ENCODE data around the gene TMEM132C.
"Not testable (repeated sequence)": the region's sequence is repeated elsewhere in the genome, so short reads cannot be mapped to it uniquely, and the experiment has no call there.

Gene TMEM132C

DNA sequence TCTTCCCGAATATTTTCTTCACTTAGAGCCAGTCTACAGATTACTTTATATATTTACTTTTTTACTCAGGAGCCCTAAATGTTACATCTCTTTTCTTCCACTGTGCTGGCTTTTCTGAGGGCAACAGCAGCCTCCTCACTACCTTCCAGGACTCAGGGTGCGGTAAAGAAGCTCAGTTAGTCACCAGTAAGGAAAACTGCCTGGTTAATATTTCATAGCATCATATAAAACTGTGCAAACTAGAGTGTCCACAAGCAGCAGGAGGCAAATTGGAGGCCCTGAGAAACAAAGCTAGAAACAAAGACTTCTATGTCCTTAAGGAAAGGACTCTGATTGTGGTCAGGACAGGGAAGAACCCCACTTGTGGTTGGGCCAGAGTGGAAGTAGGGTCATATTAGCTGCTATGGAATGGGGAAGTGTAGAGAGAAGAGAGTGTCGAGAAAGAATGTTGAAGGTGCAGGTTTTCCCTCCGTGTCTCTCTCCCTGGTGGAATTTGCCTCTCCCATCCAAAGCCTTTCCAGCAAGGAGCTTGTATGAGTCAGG lies 336.7 kb downstream of the TMEM132C start:
- no peak for FAIRE-seq

DNA sequence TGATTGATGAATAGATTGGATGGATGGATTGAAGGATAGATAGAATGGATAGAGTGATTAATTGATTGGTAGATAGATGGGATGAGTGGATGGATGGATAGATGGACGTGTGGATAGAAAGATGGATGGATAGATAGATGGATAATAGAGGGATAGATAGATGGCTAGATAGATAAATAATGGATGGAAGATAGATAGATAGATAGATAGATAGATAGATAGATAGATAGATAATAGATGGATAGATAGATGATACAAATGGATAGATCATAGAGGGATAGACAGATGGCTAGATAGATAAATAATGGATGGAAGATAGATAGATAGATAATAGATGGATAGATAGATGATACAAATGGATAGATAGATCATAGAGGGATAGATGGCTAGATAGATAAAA lies 337.2 kb downstream of the TMEM132C start:
- DNase-seq (ENCODE audit: insufficient read length, low spot score); FAIRE-seq: not testable (repeated sequence)

More for the DNA sequence above, 336.7 kb downstream of the TMEM132C start:
- no peak for DNase-seq (ENCODE audit: insufficient read length, low spot score)

DNA sequence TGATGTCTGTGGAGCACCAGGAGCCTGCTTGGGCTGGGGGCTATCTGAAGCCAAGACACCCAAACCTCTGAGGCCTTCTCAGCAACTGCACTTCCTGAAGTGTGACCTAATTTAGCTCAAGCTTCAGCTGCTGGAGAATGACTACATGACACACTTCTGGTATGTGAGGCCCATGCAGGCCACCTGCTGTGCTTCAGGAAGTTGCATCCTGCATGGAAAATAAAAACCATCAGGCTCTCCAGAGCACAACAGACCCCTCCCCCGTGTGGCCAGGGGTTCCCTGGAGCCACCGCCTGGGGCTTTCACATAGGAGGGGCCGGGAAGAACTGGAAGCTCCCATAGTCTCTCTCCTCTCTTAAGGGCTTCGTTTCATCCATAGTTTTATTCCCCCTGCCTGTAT lies 339.1 kb downstream of the TMEM132C start:
- FAIRE-seq, result no peak

DNA sequence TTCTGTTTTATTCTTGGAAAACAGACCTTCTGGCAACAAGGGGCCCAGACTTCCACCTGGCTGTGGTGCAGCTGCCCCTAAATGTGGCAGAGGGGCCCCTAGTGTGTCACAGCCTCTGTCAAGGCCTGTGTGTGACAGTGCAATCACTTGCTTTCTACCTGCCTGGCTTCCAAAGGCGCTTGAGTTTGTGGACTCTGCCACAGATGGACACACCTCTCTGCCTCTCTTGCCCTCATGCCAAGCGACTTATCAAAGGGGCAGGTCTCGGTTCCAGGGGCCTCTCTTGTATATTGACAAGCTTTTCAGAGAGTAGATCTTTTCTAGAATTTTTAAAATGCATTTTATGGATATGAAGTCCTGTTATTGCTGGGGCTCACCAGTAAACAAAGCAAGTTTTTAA lies 339.6 kb downstream of the TMEM132C start:
- no peak for DNase-seq (ENCODE audit: insufficient read length, low spot score)
- no peak for FAIRE-seq

More for the DNA sequence above, 339.1 kb downstream of the TMEM132C start:
- DNase-seq (ENCODE audit: insufficient read length, low spot score), result no peak

DNA sequence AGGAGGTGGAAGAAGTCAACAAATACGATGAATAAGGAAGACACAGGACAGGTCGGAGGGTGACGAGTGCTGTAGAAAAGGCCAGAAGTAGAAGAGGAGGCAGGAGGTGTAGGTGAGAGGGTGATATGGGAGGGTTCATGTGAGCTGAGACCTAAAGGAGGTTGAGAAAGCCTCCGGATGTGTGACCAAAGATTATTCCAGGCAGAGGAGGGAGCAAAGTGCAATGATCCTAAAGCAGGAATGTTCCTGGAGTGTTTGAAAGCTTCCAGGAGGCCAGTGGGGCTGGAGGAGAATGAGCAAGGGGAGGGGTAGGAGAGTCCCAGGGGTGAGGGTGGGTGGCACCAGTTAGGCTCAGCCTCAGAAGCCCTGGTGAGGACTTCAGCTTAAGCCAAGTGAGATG lies 340.0 kb downstream of the TMEM132C start:
- no peak for DNase-seq (ENCODE audit: insufficient read length, low spot score)
- FAIRE-seq, result no peak

DNA sequence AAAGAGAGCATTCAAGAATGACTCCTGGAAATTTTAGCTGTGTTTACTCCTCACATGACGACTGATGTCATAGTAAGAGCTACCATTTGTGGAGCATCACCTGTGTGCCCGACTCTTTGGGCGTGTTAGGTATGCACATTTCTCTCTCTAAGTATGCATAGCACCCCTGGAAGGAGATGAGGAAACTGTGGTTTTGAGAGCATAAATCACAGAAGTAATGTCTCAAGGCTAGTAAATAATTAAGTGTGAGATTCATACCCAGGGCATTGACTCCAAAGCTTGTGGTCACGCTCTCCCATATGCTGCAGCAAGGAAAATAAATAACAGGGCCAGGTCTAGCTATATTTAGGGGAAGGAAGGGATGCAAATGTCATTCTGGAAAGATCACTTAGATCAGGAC lies 340.7 kb downstream of the TMEM132C start:
- DNase-seq (ENCODE audit: insufficient read length, low spot score) (no peak), FAIRE-seq (no peak)

DNA sequence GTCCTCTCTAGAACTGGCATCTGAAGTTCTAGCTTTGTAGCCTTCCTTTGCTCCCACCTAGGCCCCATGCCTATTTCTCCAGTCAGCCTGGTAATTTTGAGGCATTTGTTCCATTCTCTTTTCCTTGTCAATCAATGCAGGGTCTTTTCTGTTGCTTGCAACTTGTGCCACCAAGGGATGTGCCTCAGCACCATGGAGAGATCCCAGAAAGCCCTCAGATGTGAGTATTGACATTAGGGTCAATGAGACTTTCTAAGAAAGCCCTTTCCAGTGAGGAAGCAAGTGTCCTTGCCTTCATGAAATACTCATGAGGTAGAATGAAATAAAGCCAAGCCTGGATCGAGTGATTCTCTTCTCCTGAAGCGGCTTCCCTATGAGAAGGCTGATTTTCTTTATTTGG lies 342.9 kb downstream of the TMEM132C start:
- FAIRE-seq (no peak), DNase-seq (ENCODE audit: insufficient read length, low spot score) (no peak)

DNA sequence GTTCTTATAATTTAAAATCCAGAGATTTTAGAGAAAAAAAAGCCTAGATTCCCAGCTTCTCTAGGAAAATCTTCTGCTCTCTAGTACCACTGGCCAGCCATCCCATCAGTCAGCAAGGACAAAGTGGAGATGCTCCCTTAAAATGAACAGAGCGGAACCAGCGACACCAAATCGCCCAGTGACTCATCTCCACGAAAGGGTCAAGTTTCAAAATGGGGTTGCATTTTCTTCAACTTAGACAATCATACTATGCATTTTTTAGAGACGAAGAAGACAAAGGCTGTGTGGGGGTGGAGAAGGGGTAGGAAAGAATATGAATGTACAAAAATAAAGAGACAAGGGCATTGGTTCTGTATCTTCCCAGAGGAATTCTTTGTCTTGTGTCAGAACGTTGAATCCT lies 344.8 kb downstream of the TMEM132C start:
- DNase-seq (ENCODE audit: insufficient read length, low spot score) (no peak), FAIRE-seq (no peak)

DNA sequence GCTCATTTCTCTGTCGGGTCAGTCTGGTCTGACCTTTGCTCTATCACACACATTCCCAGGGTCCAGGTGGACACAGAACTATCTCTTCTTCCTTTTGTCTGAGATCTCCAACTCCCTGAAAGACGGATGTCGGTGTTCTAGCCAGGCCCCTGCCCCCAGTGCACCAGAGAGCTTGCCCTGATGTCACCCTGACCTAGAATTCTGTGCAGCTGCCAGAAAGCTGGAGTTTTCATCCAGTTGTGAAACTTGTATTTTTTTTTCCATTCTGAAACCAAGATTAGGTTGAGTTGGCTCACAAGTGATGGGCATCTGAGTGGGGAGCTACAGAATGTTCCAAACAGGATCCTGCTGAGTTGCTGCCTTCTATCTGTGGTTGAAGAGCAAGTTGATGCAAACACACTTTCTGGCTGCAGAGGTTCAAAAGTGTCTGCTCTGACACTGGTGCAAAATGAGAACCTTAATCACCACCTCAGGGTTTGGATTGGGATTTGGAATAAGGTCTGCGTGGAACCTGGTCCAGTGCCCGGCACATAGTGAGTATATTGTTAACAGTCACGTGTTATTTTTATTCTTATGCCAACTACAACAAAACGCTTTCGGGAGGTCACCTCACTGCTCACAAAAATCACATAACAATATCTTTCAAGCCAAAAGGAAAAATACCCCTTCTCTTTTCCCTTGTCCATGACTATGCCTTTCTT lies 345.3 kb downstream of the TMEM132C start:
- no peak for FAIRE-seq
- DNase-seq (ENCODE audit: insufficient read length, low spot score), result no peak

DNA sequence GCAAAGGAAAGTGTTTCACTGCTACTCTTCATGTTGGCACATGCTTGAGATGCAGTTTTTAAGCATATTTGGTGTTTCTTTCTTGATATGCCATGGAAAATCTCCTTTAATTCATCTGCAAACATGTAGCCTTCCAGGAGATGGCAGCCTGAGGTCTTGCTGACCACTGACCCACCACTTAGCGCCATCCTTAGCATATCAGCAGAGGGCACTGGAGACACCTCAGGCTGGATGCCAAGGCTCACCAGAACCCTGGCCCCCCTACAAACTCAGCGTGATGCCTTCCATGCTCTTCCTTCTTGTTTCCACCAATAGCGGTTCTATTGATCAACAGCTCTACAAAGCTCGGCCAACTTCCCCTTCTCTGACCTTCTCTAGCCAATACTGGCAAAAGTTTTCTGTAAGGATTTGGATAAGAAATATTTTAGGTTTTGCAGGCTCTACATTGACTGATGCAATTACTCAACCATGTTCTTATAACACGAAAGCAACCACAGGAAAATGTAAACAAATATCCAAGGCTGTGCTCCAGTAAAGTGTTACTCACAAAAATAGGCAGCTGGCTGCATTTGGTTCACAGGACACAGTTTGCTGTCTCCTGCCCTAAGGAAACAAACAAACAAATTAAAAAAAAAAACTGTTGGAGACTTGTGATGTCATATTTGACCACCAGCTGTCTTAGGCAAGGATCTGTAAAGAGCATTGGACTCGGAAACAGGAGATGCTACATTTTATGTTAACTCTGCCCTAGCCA lies 347.0 kb downstream of the TMEM132C start:
- DNase-seq (ENCODE audit: insufficient read length, low spot score), result no peak
- no peak for FAIRE-seq

DNA sequence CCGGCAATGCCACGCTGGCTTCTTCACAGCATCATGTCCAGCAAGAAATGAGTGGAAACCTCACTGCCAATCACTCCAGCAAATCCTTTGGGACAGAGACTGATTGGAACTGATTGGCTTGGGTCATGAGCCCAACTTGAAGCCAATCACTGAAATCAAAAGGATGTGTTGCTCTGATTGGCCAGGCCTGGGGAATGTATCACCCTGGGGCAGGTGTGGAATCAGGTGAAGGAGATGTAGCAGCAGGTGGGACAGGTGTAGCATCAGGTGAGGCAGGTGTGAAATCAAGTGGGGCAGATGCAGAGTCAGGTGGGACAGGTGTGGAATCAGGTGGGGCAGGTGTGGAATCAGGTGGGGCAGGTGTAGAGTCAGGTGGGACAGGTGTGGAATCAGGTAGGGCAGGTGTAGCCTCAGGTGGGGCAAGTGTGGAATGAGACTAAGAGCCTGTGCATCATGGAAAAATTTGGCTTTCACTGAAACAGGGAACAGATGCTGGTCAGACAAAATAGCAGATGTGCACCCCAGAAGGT lies 350.4 kb downstream of the TMEM132C start:
- DNase-seq (ENCODE audit: insufficient read length, low spot score) (no peak), FAIRE-seq (no peak)

DNA sequence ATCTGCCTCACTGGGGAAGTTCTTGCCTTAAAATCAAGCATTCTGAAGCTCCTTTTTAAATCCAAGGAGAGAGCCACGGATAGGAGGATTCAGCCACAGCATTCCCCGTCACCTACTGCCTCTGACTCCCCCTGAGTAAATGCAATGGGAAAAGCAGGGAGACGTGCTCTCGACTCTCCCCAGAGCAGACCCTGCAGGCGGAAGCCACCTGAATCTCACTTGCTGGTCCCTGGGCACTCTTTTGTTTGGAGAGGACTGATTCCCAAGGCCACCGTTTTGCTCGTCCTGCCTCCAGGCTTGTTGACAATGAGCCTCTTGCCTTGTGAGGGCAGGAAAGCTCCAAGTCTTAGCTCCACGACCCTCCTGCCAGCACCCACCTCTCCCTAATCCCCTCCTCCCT lies 352.3 kb downstream of the TMEM132C start:
- FAIRE-seq, result no peak
- no peak for DNase-seq (ENCODE audit: insufficient read length, low spot score)

DNA sequence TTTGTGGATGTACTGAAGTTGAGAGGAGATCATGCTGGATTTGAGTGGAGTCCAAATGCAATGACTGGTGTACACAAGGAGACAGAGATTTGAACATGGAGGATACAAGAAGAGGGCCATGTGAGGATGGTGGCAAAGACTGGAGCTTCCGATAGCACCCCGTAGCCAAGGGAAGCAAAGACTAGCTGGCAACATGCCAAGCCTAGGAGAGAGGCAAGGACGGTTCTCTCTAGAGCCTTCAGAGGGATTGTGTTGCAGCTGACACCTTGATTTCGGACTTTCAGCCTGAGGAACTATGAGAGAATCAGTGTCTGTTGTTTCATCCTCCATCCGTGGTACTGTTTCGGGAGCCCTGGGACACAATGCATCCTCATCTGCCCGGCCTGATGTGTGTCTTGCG lies 354.3 kb downstream of the TMEM132C start:
- DNase-seq (ENCODE audit: insufficient read length, low spot score) (no peak), FAIRE-seq (no peak)

DNA sequence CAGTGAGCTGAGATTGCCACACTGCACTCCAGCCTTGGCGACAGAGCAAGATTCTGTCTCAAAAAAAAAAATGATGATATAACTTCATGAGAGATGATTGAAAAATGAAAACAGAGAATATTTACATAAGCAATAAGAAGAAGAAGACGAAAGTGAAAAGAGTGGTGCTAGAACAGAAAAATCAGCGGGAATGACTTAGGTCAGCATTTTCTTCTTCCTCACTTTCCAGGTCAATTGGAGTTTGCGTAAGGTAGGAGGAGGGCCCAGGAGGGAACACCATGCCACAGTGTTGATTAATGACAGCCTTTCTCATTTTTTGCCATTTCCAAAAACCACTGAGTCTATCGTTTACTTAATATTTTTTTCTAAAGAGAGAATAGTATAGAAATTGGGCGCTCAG lies 356.8 kb downstream of the TMEM132C start:
- FAIRE-seq, result no peak

DNA sequence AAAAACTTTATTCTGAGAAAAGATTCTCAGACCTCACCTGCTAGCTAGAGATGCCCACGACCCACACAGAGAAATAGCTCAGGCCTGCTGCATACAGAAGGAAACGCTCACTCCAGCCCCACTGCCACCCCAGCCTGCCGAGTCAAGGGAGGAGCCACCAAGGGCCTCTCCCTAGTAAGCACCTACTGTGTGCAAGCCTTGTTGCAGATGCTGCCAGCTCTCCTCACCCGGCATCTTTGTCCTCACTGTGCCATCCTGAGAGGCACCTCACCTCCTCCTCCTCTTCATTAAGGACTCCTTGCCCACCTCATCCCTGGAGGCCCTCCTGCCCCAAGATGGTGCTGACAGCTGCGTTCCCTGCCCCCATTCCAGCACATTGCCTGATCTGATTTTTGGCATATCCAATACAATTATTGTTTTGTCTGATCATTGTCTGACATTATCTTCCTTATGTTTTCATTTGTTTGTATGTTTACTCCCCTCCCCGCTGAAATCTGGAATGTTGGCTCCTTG lies 359.9 kb downstream of the TMEM132C start:
- no peak for FAIRE-seq
- no peak for DNase-seq (ENCODE audit: insufficient read length, low spot score)

More for the DNA sequence above, 356.8 kb downstream of the TMEM132C start:
- no peak for DNase-seq (ENCODE audit: insufficient read length, low spot score)

DNA sequence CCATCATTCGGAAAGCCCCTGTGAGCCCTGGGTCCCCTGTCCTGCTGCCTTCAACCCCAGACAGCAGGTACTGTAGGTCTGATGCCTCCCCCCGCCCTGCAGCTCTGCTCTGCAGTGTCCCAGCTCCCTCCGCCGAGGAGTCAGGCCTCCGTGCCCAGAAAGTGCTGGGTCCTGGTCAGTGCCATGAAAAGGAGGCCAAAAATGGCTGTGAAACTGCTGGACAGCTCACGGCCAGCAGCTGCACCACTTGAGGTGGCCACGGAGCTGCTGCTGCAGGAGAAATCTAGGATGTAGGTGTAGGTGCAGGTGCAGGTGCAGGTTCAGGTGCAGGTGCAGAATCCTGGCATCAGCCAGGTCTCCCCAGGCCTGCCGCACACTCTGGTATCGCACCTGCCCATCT lies 360.7 kb downstream of the TMEM132C start:
- no peak for FAIRE-seq
- no peak for DNase-seq (ENCODE audit: insufficient read length, low spot score)

DNA sequence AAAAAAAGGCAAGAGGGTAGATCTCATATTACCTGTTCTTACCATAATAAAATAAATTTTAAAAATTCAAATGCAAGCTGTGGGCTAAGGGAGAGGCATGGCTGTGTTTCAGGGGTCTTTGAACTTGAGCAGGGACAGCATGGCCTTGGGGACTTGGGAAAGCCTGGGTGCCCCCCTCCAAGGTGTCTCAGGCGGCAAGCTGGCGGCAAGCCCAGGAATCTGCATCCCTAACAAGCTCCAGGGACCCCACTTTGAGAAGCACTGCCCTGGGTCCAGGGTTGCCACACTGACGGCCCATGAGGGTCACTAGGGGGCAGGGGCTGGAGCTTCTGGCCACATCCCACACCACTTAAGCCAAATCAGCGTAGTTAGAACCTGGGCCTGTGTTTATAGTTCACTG lies 363.0 kb downstream of the TMEM132C start:
- DNase-seq (ENCODE audit: insufficient read length, low spot score) (no peak), FAIRE-seq (no peak)

DNA sequence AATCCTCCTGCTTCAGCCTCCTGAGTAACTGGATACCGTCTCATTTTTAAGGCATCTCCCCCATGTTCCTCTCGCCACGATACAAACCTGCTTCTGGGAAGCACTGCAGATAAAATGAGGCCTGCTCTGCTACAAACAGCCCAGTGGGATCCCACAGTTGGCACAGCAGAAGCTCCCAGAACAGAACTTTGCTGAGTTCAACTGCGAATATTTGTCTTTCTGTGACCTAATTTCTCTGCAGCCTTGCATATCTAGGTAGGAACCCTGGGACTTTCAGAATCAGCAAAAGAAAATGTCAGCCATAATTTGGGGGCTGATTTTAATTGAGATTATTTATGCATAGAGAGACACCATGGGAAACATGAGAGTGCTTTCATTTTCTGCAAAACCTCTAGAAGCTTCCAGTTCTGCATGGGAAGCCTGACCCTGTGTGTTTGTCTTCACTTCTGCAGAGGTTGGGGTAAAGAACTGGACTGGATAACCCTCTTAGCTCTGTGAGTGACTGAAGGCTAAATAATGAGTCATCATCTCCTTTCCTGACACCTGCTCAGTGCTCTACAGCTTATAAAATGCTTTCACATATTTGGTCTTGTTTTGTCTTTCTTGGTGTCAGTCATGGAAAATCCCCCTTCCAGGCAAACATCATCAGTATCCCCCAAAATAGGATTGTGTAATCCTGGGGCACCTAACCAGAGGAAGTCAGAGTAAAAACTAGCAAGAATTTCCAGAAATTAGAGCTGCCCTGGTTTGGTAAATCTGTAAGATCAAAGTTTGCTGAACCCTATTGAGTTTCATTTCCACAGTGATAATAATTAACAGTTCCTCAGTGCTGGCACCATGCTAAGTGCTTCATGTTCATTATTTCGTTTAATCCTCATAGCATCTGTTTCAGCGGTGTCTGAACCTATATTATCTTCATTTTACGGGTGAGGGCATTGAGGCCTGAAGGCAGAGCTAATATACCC lies 371.0 kb downstream of the TMEM132C start:
- DNase-seq (ENCODE audit: insufficient read length, low spot score) (no peak), FAIRE-seq (no peak)

DNA sequence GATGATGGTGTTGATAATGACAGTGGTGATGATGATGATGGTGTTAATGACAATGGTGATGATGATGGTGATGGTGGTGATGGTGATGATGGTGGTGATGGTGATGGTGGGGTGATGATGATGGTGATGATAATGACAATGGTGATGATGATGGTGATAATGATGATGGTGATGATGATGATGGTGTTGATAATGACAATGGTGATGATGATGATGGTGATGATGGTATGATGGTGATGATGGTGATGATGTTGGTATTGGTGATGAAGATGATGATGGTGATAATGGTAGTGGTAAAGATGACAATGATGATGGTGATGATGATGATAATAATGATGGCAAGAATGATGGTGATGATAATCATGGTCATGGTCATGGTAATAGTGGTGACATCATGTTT lies 372.1 kb downstream of the TMEM132C start:
- DNase-seq (ENCODE audit: insufficient read length, low spot score) (no peak), FAIRE-seq (no peak)

DNA sequence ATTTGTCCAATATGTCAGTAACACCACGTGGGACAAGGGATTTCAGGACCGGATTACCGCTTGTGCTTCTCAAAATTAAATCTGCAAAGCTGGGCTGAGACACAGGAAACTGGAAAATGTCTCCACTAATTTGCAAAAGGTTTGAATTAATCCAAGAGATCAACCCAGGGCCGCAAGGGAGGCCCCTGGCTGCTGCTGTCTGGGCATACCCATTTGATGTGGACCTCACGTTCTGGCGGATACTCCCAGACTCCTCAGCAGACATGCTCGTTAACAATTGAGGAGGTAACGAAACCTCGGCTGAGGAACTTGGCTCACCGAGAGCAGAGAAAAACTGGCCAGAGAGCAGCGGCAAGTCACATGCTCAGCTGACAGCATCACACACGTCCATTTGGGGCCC lies 376.2 kb downstream of the TMEM132C start:
- no peak for FAIRE-seq
- DNase-seq (ENCODE audit: insufficient read length, low spot score), result no peak
